Hepatocyte (in vitro differentiated cells): ENCODE measurements around the gene MACROD2.

Experiments
- EZH2 ChIP-seq: fragments of 200-600 bp; sonication (generic); IDR thresholded peaks from 2 replicates; pipeline ENCODE4 v1.6.1; 2016; ENCODE audit warnings: antibody characterized with exemption, mild to moderate bottlenecking, borderline replicate concordance
- TF ChIP-seq, protein P1 (sequence below): fragments of 200-600 bp; sonication (generic); IDR thresholded peaks from 2 replicates; pipeline ENCODE4 v1.5.1; 2016; ENCODE audit warnings: antibody characterized with exemption, mild to moderate bottlenecking; ENCODE audit not compliant: poor library complexity

DNA sequence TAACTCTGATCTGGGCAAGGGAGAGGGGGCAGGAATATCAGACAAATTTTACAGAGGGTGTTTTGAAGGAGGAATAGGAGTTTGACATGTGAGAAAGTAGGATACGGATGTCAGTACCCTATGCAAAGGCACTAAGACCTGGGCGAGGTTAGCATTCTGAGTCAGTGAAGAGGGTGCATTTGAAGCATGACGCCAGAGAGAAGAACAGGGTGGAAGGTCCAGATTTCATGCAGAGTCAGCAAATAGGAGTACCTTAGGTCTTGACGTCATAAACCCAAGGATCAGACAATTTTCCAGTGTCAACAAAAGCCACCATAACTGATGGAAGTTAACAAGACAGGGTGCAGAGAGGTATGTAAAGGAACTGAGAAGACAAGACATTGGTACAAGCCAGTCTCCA lies 1738.7 kb downstream of the MACROD2 start:
- TF ChIP-seq, protein P1, sequence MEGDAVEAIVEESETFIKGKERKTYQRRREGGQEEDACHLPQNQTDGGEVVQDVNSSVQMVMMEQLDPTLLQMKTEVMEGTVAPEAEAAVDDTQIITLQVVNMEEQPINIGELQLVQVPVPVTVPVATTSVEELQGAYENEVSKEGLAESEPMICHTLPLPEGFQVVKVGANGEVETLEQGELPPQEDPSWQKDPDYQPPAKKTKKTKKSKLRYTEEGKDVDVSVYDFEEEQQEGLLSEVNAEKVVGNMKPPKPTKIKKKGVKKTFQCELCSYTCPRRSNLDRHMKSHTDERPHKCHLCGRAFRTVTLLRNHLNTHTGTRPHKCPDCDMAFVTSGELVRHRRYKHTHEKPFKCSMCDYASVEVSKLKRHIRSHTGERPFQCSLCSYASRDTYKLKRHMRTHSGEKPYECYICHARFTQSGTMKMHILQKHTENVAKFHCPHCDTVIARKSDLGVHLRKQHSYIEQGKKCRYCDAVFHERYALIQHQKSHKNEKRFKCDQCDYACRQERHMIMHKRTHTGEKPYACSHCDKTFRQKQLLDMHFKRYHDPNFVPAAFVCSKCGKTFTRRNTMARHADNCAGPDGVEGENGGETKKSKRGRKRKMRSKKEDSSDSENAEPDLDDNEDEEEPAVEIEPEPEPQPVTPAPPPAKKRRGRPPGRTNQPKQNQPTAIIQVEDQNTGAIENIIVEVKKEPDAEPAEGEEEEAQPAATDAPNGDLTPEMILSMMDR, result no peak
- no peak for TF ChIP-seq EZH2
